HUES64 (cell line): Measurements from ENCODE around the gene PRKG2.

Source experiments
- H3K27ac ChIP-seq: 2 replicates; pipeline ENCODE4 v1.7.0; 2013; ENCODE audit warnings: low read depth, low read length, inconsistent platforms
- H3K27me3 ChIP-seq: 2 replicates; pipeline ENCODE4 v1.6.1; 2013; ENCODE audit warnings: mild to moderate bottlenecking, low read length; ENCODE audit not compliant: insufficient read depth
- H3K36me3 ChIP-seq: 2 replicates; pipeline ENCODE4 v1.6.1; 2013; ENCODE audit warnings: mild to moderate bottlenecking, low read length; ENCODE audit not compliant: insufficient read depth
- H3K4me1 ChIP-seq: 2 replicates; pipeline ENCODE4 v1.6.1; 2013; ENCODE audit warnings: mild to moderate bottlenecking, low read length, moderate library complexity; ENCODE audit not compliant: insufficient read depth
- H3K4me3 ChIP-seq: 2 replicates; pipeline ENCODE4 v1.5.1; 2013; ENCODE audit warnings: mild to moderate bottlenecking, low read length, moderate library complexity
- H3K9ac ChIP-seq: 2 replicates; pipeline ENCODE4 v1.6.1; 2013; ENCODE audit warnings: mild to moderate bottlenecking, low read depth, low read length
- H3K9me3 ChIP-seq: 2 replicates; pipeline ENCODE4 v1.6.1; 2013; ENCODE audit warnings: low read depth, low read length; ENCODE audit not compliant: insufficient read depth
- WGBS: fragments of 150-250, 120-280 bp; methylation state at CpG from one replicate; pipeline ENCODE4 v1.1.7; 2013; ENCODE audit warnings: missing lambda C conversion rate; 5-methylcytosine and 5-hydroxymethylcytosine counted together

The PRKG2 gene

GRCh38 chr4:81214144-81214880 lies 710 bp downstream of the PRKG2 start:
- 8% methylated on average over 34 of the region's 34 CpGs for WGBS

GRCh38 chr4:81213671-81214070 lies 1.4 kb downstream of the PRKG2 start:
- Histone ChIP-seq H3K27ac (no peak overlapping the region), H3K36me3 (no peaks in the 10 kb centered on the region), H3K27me3 (peaks cover 71% of the 10 kb centered on the region), H3K4me3 (no peak overlapping the region), H3K9me3 (0 out of 2 replicates have a peak, but pooled peaks cover 3% of the 10 kb centered on the region), H3K9ac (no peak overlapping the region), H3K4me1 (0 out of 2 replicates have a peak, but pooled peaks cover 3% of the 10 kb centered on the region)
- 78% methylated on average over 5 of the region's 6 CpGs for WGBS

More at GRCh38 chr4:81214144-81214880, 710 bp downstream of the PRKG2 start:
- no peak overlapping the region for H3K27ac ChIP-seq
- H3K4me1 ChIP-seq: 0 out of 2 replicates have a peak, but pooled peaks cover 3% of the 10 kb centered on the region
- peaks cover 71% of the 10 kb centered on the region for H3K27me3 ChIP-seq
- peak overlapping the region; percentile 57 for H3K4me3 ChIP-seq
- H3K36me3 ChIP-seq: no peaks in the 10 kb centered on the region
- no peak overlapping the region for H3K9ac ChIP-seq
- H3K9me3 ChIP-seq: 0 out of 2 replicates have a peak, but pooled peaks cover 3% of the 10 kb centered on the region

- Histone ChIP-seq H3K9ac (no peak overlapping the region), H3K4me3 (no peak overlapping the region), H3K27ac (no peak overlapping the region), H3K4me1 (0 out of 2 replicates have a peak, but pooled peaks cover 3% of the 10 kb centered on the region), H3K36me3 (no peaks in the 10 kb centered on the region), H3K27me3 (peaks cover 59% of the 10 kb centered on the region), H3K9me3 (0 out of 2 replicates have a peak, but pooled peaks cover 3% of the 10 kb centered on the region)
- WGBS: 88% methylated on average over 3 of the region's 3 CpGs
Observed at GRCh38 chr4:81211956-81212355, 3.1 kb downstream of the PRKG2 start.

GRCh38 chr4:81207828-81208227 lies 7.2 kb downstream of the PRKG2 start:
- H3K36me3 ChIP-seq: no peaks in the 10 kb centered on the region
- 0 out of 2 replicates have a peak, but pooled peaks cover 3% of the 10 kb centered on the region for H3K9me3 ChIP-seq
- H3K27me3 ChIP-seq: peaks cover 19% of the 10 kb centered on the region
- H3K4me3 ChIP-seq: no peak overlapping the region
- 91% methylated on average over 1 of the region's 1 CpG for WGBS
- H3K27ac ChIP-seq: no peak overlapping the region
- H3K9ac ChIP-seq: no peak overlapping the region
- H3K4me1 ChIP-seq: no peaks in the 10 kb centered on the region

GRCh38 chr4:81205302-81205701 lies 9.7 kb downstream of the PRKG2 start:
- no peak overlapping the region for H3K4me3 ChIP-seq
- WGBS: 86% methylated on average over 1 of the region's 2 CpGs
- H3K27me3 ChIP-seq: no peaks in the 10 kb centered on the region
- no peaks in the 10 kb centered on the region for H3K36me3 ChIP-seq
- H3K9ac ChIP-seq: no peak overlapping the region
- no peak overlapping the region for H3K27ac ChIP-seq
- 0 out of 2 replicates have a peak, but pooled peaks cover 3% of the 10 kb centered on the region for H3K9me3 ChIP-seq
- no peaks in the 10 kb centered on the region for H3K4me1 ChIP-seq

GRCh38 chr4:81204571-81204970 lies 10.5 kb downstream of the PRKG2 start:
- no peak overlapping the region for H3K4me3 ChIP-seq
- no peak overlapping the region for H3K27ac ChIP-seq
- H3K4me1 ChIP-seq: no peaks in the 10 kb centered on the region
- H3K9ac ChIP-seq: no peak overlapping the region
- no peaks in the 10 kb centered on the region for H3K9me3 ChIP-seq
- H3K36me3 ChIP-seq: no peaks in the 10 kb centered on the region
- H3K27me3 ChIP-seq: no peaks in the 10 kb centered on the region
- WGBS: 92% methylated on average over 9 of the region's 9 CpGs

GRCh38 chr4:81199831-81200230 lies 15.2 kb downstream of the PRKG2 start:
- Histone ChIP-seq H3K27me3 (no peaks in the 10 kb centered on the region), H3K9ac (no peak overlapping the region), H3K9me3 (no peaks in the 10 kb centered on the region), H3K27ac (no peak overlapping the region), H3K36me3 (no peaks in the 10 kb centered on the region), H3K4me1 (no peaks in the 10 kb centered on the region), H3K4me3 (no peak overlapping the region)

GRCh38 chr4:81198609-81199008 lies 16.4 kb downstream of the PRKG2 start:
- Histone ChIP-seq H3K36me3 (no peaks in the 10 kb centered on the region), H3K4me1 (no peaks in the 10 kb centered on the region), H3K9ac (no peak overlapping the region), H3K27ac (no peak overlapping the region), H3K4me3 (no peak overlapping the region), H3K27me3 (no peaks in the 10 kb centered on the region), H3K9me3 (no peaks in the 10 kb centered on the region)
- WGBS: 96% methylated on average over 1 of the region's 1 CpG

- Histone ChIP-seq H3K9me3 (no peaks in the 10 kb centered on the region), H3K36me3 (no peaks in the 10 kb centered on the region), H3K4me3 (no peak overlapping the region), H3K27ac (no peak overlapping the region), H3K9ac (no peak overlapping the region), H3K4me1 (no peaks in the 10 kb centered on the region), H3K27me3 (no peaks in the 10 kb centered on the region)
- 87% methylated on average over 4 of the region's 4 CpGs for WGBS
Observed at GRCh38 chr4:81197864-81198524, 17.0 kb downstream of the PRKG2 start.

GRCh38 chr4:81196126-81196650 lies 18.8 kb downstream of the PRKG2 start:
- H3K4me3 ChIP-seq: no peak overlapping the region
- WGBS: 96% methylated on average over 3 of the region's 3 CpGs
- no peaks in the 10 kb centered on the region for H3K36me3 ChIP-seq
- no peaks in the 10 kb centered on the region for H3K9me3 ChIP-seq
- no peaks in the 10 kb centered on the region for H3K27me3 ChIP-seq
- H3K4me1 ChIP-seq: no peaks in the 10 kb centered on the region
- no peak overlapping the region for H3K27ac ChIP-seq
- H3K9ac ChIP-seq: no peak overlapping the region

- Histone ChIP-seq H3K27ac (no peak overlapping the region), H3K27me3 (no peaks in the 10 kb centered on the region), H3K36me3 (no peaks in the 10 kb centered on the region), H3K9me3 (no peaks in the 10 kb centered on the region), H3K4me3 (no peak overlapping the region), H3K4me1 (no peaks in the 10 kb centered on the region), H3K9ac (no peak overlapping the region)
- WGBS: 98% methylated on average over 5 of the region's 6 CpGs
Observed at GRCh38 chr4:81195475-81195874, 19.5 kb downstream of the PRKG2 start.
